SK-N-SH (cell line): Measurements from ENCODE around the gene MALT1. TPM values are rescaled to one million over a fixed set of nuclear protein-coding genes. Genes with fewer than 3 reads are reported as not detected.

Source experiments
- CTCF ChIA-PET: fragments of 300-600, 350-600 bp; formaldehyde crosslinking; extraction: SDS; loops from one replicate; lab custom pipeline; 2021; lab: Yijun Ruan, JAX
- POLR2A ChIA-PET: fragments of 350-600 bp; sonication (Branson Sonifier 250); formaldehyde crosslinking; extraction: SDS; loops from one replicate; lab custom pipeline; 2020; ENCODE audit warnings: antibody characterized with exemption, inconsistent platforms; lab: Yijun Ruan, JAX
- DNase-seq: peaks from one replicate; pipeline ENCODE4 v3.0.0; 2012
- H2AFZ ChIP-seq: fragments of 200-600 bp; sonication (generic); 2 replicates; pipeline ENCODE4 v1.8.1; 2016; ENCODE audit warnings: antibody characterized with exemption, mild to moderate bottlenecking, low read depth
- H3F3A ChIP-seq: fragments of 200-600 bp; sonication (generic); replicated peaks from 2 replicates; pipeline ENCODE3; 2016; ENCODE audit warnings: antibody characterized with exemption, mild to moderate bottlenecking; ENCODE audit not compliant: insufficient read depth
- H3K27ac ChIP-seq, 2 experiments: fragments of 200-500 bp in 1 of 2; fragments of 200-600 bp in 1 of 2; sonication (Bioruptor generic) in 1 of 2; sonication (generic), shearing (Covaris generic) in 1 of 2; 2 replicates each; pipeline versions ENCODE4 v1.5.1 to v1.6.1; 2014 to 2016; ENCODE audit warnings: low read depth in 2 of 2, inconsistent platforms in 1 of 2, low read length in 1 of 2, mild to moderate bottlenecking in 1 of 2, mixed read lengths in 1 of 2
- H3K27me3 ChIP-seq: fragments of 200-600 bp; sonication (generic), shearing (Covaris generic); 2 replicates; pipeline ENCODE4 v1.6.1; 2016; ENCODE audit warnings: mixed run types; ENCODE audit not compliant: insufficient read depth
- H3K36me3 ChIP-seq, 2 experiments: fragments of 200-500 bp in 1 of 2; fragments of 200-600 bp in 1 of 2; sonication (Bioruptor generic) in 1 of 2; sonication (generic) in 1 of 2; replicated peaks in 1 of 2; 2 replicates each; pipeline versions ENCODE3 to v1.5.1; 2014 to 2016; ENCODE audit warnings: low read length in 1 of 2, mild to moderate bottlenecking in 1 of 2; ENCODE audit not compliant: insufficient read depth in 2 of 2, control insufficient read depth in 1 of 2
- H3K4me1 ChIP-seq, 2 experiments: fragments of 200-500 bp in 1 of 2; fragments of 200-600 bp in 1 of 2; sonication (Bioruptor generic) in 1 of 2; sonication (generic), shearing (Covaris generic) in 1 of 2; 2 replicates each; pipeline versions ENCODE4 v1.5.1 to v1.6.1; 2014 to 2016; ENCODE audit warnings: low read depth in 1 of 2, low read length in 1 of 2, mixed run types in 1 of 2; ENCODE audit not compliant: insufficient read depth in 2 of 2, control insufficient read depth in 1 of 2
- H3K4me2 ChIP-seq: fragments of 200-600 bp; sonication (generic), shearing (Covaris generic); 2 replicates; pipeline ENCODE4 v1.6.1; 2017; ENCODE audit warnings: mixed run types
- H3K4me3 ChIP-seq, 2 experiments: fragments of 200-500 bp in 1 of 2; fragments of 200-600 bp in 1 of 2; sonication (Bioruptor generic) in 1 of 2; sonication (generic), shearing (Covaris generic) in 1 of 2; 2 replicates each; pipeline versions ENCODE4 v1.5.1 to v1.8.1; 2014 to 2016; ENCODE audit warnings: low read depth in 2 of 2, inconsistent platforms in 1 of 2, low read length in 1 of 2, mild to moderate bottlenecking in 1 of 2, mixed read lengths in 1 of 2, moderate library complexity in 1 of 2
- H3K79me2 ChIP-seq: fragments of 200-600 bp; sonication (generic); 2 replicates; pipeline ENCODE4 v1.8.1; 2017; ENCODE audit warnings: mild to moderate bottlenecking; ENCODE audit not compliant: insufficient read depth
- H3K9ac ChIP-seq: fragments of 200-600 bp; sonication (generic); 2 replicates; pipeline ENCODE4 v1.6.1; 2017; ENCODE audit warnings: mixed run types
- H3K9me2 ChIP-seq: fragments of 200-600 bp; sonication (generic); 2 replicates; pipeline ENCODE4 v1.6.1; 2017; ENCODE audit warnings: mixed run types
- H3K9me3 ChIP-seq: fragments of 200-600 bp; sonication (generic); 2 replicates; pipeline ENCODE4 v1.6.1; 2017; ENCODE audit warnings: mixed run types, mild to moderate bottlenecking, moderate library complexity
- H4K20me1 ChIP-seq: fragments of 200-600 bp; sonication (generic); 2 replicates; pipeline ENCODE4 v1.6.1; 2017; ENCODE audit warnings: mild to moderate bottlenecking, mixed run types; ENCODE audit not compliant: insufficient read depth
- ELF1 ChIP-seq: IDR thresholded peaks from 2 replicates; pipeline ENCODE4 v1.4.0; 2012
- EP300 ChIP-seq, 2 experiments: IDR thresholded peaks; 2 replicates each; pipeline versions ENCODE4 v1.4.0 to v1.6.1; 2012; ENCODE audit warnings: borderline replicate concordance in 1 of 2, low read depth in 1 of 2, low read length in 1 of 2
- EZH2phosphoT487 ChIP-seq: fragments of 200-600 bp; sonication (generic); IDR thresholded peaks from 2 replicates; pipeline ENCODE4 v1.6.1; 2017; ENCODE audit warnings: low read depth, mixed run types, mild to moderate bottlenecking, antibody characterized with exemption, moderate library complexity, borderline replicate concordance
- FOXM1 ChIP-seq: IDR thresholded peaks from 2 replicates; pipeline ENCODE4 v1.4.0; 2012; ENCODE audit warnings: low read depth, mild to moderate bottlenecking
- GABPA ChIP-seq: IDR thresholded peaks from 2 replicates; pipeline ENCODE4 v1.4.0; 2012; ENCODE audit warnings: low read depth, mild to moderate bottlenecking
- JUND ChIP-seq: IDR thresholded peaks from 2 replicates; pipeline ENCODE4 v1.4.0; 2012
- NFIC ChIP-seq: IDR thresholded peaks from 2 replicates; pipeline ENCODE4 v1.4.0; 2012; ENCODE audit warnings: borderline replicate concordance
- NRF1 ChIP-seq: IDR thresholded peaks from 2 replicates; pipeline ENCODE4 v1.6.1; 2012; ENCODE audit warnings: low read depth, mild to moderate bottlenecking, low read length
- RAD21 ChIP-seq: IDR thresholded peaks from 2 replicates; pipeline ENCODE4 v1.6.1; 2012; ENCODE audit warnings: mild to moderate bottlenecking, low read length
- RXRA ChIP-seq: IDR thresholded peaks from 2 replicates; pipeline ENCODE4 v1.4.0; 2012; ENCODE audit warnings: low read depth, mild to moderate bottlenecking, borderline replicate concordance
- SMC3 ChIP-seq: IDR thresholded peaks from 2 replicates; pipeline ENCODE4 v1.6.1; 2012; ENCODE audit warnings: low read depth, low read length, improper control_type of control experiment
- TAF1 ChIP-seq: IDR thresholded peaks from 2 replicates; pipeline ENCODE4 v1.6.1; 2012; ENCODE audit warnings: low read depth, mild to moderate bottlenecking, low read length, moderate library complexity, borderline replicate concordance
- TEAD4 ChIP-seq: IDR thresholded peaks from 2 replicates; pipeline ENCODE4 v1.4.0; 2012; ENCODE audit warnings: mild to moderate bottlenecking, borderline replicate concordance; ENCODE audit not compliant: insufficient read depth
- WGBS: methylation state at CpG from one replicate; pipeline ENCODE4 v1.1.6; 2017; ENCODE audit warnings: low lambda C conversion rate; 5-methylcytosine and 5-hydroxymethylcytosine counted together
- polyA plus RNA-seq, 3 experiments: library from polyadenylated mRNA; depleted of rRNA; stranded (reverse); fragments of >200 nt; gene quantifications; 2 replicates each; pipeline ENCODE4 v1.2.3, GENCODE V29; 2012
- TF ChIP-seq, protein P1 (sequence below): fragments of 200-600 bp; sonication (generic); IDR thresholded peaks from 2 replicates; pipeline ENCODE4 v1.6.1; 2017; ENCODE audit warnings: antibody characterized with exemption, mild to moderate bottlenecking, moderate library complexity
- TF ChIP-seq, protein P2 (sequence below): IDR thresholded peaks from 2 replicates; pipeline ENCODE4 v1.4.0; 2012; ENCODE audit warnings: low read depth
- TF ChIP-seq, protein P3 (sequence below): IDR thresholded peaks from 2 replicates; pipeline ENCODE4 v1.6.1; 2012; ENCODE audit warnings: mild to moderate bottlenecking, low read depth, low read length, moderate library complexity
- TF ChIP-seq, protein P4 (sequence below): IDR thresholded peaks from 2 replicates; pipeline ENCODE4; 2012
- TF ChIP-seq, protein P5 (sequence below): IDR thresholded peaks from 2 replicates; pipeline ENCODE4 v1.4.0; 2012; ENCODE audit warnings: low read depth, borderline replicate concordance
- TF ChIP-seq, protein P6 (sequence below): fragments of 150-350 bp; IDR thresholded peaks from 2 replicates; pipeline ENCODE4 v1.6.1; 2017; ENCODE audit warnings: antibody characterized with exemption, low read length, low read depth, borderline replicate concordance

MALT1 gene
- polyA plus RNA-seq, 1 of the 3 experiments (the other 2 are of a cell fraction), result 6.6 TPM

DNA sequence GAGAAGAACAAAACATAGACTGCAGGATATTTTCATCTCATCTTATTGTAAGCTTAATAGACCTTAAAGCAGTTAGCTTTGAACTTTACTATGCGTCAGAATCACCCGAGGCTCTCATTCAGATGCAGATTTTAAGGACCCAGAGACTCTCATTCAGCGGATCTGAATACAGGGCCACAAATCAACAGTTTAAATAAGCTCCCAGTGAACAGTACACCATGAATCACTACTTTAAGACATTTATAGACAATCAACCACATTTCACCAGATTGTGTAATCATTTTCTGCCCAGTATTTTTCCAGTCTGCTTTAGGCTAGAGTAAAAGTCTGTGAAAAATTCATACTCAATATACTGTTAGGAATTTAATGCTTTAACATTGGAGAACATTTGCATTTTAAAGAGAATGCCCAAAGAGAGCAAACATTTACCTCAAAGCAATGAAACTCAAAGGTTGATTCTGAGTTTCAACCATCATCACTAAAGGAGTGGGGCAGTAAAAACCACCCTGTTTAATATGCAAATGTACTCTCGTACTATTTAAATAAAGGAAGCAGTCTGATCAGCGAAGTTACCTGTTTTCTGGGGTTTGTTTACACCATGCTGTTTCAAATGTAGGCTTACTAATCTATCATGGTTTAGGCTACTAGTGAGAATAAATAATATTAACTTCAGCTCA lies 31.4 kb upstream of the MALT1 start:
- POLR2A ChIA-PET, result no interaction called here
- CTCF ChIA-PET, result interaction anchor here (0.7 kb wide), 1 partner anchor 32 kb away, joined by 3 read pairs; the partner anchor contains the start of gene MALT1
- Histone ChIP-seq H3K36me3 (no peaks in the 10 kb centered on the region), H3K9ac (no peak overlapping the region), H3F3A (no peaks in the 10 kb centered on the region), H3K9me3 (no peaks in the 10 kb centered on the region), H3K27me3 (no peaks in the 10 kb centered on the region), H3K4me1 (peaks cover 0 to 18% of the 10 kb centered on the region in 2 experiments; a peak in 1 of 4 replicates), H2AFZ (no peak overlapping the region)
- TF ChIP-seq, protein P1, sequence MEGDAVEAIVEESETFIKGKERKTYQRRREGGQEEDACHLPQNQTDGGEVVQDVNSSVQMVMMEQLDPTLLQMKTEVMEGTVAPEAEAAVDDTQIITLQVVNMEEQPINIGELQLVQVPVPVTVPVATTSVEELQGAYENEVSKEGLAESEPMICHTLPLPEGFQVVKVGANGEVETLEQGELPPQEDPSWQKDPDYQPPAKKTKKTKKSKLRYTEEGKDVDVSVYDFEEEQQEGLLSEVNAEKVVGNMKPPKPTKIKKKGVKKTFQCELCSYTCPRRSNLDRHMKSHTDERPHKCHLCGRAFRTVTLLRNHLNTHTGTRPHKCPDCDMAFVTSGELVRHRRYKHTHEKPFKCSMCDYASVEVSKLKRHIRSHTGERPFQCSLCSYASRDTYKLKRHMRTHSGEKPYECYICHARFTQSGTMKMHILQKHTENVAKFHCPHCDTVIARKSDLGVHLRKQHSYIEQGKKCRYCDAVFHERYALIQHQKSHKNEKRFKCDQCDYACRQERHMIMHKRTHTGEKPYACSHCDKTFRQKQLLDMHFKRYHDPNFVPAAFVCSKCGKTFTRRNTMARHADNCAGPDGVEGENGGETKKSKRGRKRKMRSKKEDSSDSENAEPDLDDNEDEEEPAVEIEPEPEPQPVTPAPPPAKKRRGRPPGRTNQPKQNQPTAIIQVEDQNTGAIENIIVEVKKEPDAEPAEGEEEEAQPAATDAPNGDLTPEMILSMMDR, result no peak
- TF ChIP-seq, protein P2, sequence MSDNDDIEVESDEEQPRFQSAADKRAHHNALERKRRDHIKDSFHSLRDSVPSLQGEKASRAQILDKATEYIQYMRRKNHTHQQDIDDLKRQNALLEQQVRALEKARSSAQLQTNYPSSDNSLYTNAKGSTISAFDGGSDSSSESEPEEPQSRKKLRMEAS, result no peak
- TF ChIP-seq GABPA (no peak), FOXM1 (no peak), EP300 (IDR thresholded peaks at IDR 0.05; ENCODE audit: borderline replicate concordance in 1 of 2, low read depth in 1 of 2, low read length in 1 of 2) (no peak), EZH2phosphoT487 (no peak), ELF1 (no peak), RAD21 (no peak), NRF1 (no peak), TAF1 (no peak), NFIC (no peak), TEAD4 (no peak), JUND (no peak), SMC3 (no peak), RXRA (no peak)
- TF ChIP-seq, protein P3, sequence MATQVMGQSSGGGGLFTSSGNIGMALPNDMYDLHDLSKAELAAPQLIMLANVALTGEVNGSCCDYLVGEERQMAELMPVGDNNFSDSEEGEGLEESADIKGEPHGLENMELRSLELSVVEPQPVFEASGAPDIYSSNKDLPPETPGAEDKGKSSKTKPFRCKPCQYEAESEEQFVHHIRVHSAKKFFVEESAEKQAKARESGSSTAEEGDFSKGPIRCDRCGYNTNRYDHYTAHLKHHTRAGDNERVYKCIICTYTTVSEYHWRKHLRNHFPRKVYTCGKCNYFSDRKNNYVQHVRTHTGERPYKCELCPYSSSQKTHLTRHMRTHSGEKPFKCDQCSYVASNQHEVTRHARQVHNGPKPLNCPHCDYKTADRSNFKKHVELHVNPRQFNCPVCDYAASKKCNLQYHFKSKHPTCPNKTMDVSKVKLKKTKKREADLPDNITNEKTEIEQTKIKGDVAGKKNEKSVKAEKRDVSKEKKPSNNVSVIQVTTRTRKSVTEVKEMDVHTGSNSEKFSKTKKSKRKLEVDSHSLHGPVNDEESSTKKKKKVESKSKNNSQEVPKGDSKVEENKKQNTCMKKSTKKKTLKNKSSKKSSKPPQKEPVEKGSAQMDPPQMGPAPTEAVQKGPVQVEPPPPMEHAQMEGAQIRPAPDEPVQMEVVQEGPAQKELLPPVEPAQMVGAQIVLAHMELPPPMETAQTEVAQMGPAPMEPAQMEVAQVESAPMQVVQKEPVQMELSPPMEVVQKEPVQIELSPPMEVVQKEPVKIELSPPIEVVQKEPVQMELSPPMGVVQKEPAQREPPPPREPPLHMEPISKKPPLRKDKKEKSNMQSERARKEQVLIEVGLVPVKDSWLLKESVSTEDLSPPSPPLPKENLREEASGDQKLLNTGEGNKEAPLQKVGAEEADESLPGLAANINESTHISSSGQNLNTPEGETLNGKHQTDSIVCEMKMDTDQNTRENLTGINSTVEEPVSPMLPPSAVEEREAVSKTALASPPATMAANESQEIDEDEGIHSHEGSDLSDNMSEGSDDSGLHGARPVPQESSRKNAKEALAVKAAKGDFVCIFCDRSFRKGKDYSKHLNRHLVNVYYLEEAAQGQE, result no peak
- TF ChIP-seq, protein P4, sequence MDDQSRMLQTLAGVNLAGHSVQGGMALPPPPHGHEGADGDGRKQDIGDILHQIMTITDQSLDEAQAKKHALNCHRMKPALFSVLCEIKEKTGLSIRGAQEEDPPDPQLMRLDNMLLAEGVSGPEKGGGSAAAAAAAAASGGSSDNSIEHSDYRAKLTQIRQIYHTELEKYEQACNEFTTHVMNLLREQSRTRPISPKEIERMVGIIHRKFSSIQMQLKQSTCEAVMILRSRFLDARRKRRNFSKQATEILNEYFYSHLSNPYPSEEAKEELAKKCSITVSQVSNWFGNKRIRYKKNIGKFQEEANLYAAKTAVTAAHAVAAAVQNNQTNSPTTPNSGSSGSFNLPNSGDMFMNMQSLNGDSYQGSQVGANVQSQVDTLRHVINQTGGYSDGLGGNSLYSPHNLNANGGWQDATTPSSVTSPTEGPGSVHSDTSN, result no peak; the same call in 1 of the 2 replicates
- TF ChIP-seq, protein P5, sequence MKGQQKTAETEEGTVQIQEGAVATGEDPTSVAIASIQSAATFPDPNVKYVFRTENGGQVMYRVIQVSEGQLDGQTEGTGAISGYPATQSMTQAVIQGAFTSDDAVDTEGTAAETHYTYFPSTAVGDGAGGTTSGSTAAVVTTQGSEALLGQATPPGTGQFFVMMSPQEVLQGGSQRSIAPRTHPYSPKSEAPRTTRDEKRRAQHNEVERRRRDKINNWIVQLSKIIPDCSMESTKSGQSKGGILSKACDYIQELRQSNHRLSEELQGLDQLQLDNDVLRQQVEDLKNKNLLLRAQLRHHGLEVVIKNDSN, result no peak
- TF ChIP-seq, protein P6, sequence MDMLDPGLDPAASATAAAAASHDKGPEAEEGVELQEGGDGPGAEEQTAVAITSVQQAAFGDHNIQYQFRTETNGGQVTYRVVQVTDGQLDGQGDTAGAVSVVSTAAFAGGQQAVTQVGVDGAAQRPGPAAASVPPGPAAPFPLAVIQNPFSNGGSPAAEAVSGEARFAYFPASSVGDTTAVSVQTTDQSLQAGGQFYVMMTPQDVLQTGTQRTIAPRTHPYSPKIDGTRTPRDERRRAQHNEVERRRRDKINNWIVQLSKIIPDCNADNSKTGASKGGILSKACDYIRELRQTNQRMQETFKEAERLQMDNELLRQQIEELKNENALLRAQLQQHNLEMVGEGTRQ, result no peak
- TF ChIP-seq, all 33 proteins: peak for 0
- Histone ChIP-seq H3K4me3 (no peak overlapping the region), H3K79me2 (no peaks in the 10 kb centered on the region), H3K4me2 (no peak overlapping the region), H3K9me2 (no peaks in the 10 kb centered on the region), H3K27ac (no peak overlapping the region), H4K20me1 (no peaks in the 10 kb centered on the region)
- DNase-seq, result no peak
- WGBS, result 76% methylated on average over 5 of the region's 5 CpGs
